ENCODE results near the gene NBEAL2.

Gene NBEAL2

GRCh38 chr3:46978985-46979944, at the start of gene NBEAL2:
TSS of gene NBEAL2 (plus strand) at chr3:46979666. CDS start at chr3:46979862, 196 bp downstream.
- DNase-seq (ENCODE audit: low spot score), result peak; percentile 95

GRCh38 chr3:46930166-46930944, 49.1 kb upstream of the NBEAL2 start:
- no peak for DNase-seq (ENCODE audit: low spot score)

GRCh38 chr3:46930945-46931403, 48.5 kb upstream of the NBEAL2 start:
- no peak for DNase-seq (ENCODE audit: low spot score)

GRCh38 chr3:46931631-46932331, 47.7 kb upstream of the NBEAL2 start:
- peak; percentile 33 for DNase-seq (ENCODE audit: low spot score)

- no peak for DNase-seq (ENCODE audit: low spot score)
Measured at GRCh38 chr3:46932455-46933225, 46.8 kb upstream of the NBEAL2 start.

- no peak for DNase-seq (ENCODE audit: low spot score)
Measured at GRCh38 chr3:46933261-46933660, 46.2 kb upstream of the NBEAL2 start.

GRCh38 chr3:46934072-46934471, 45.4 kb upstream of the NBEAL2 start:
- DNase-seq (ENCODE audit: low spot score), result no peak

- no peak for DNase-seq (ENCODE audit: low spot score)
Measured at GRCh38 chr3:46934498-46935167, 44.8 kb upstream of the NBEAL2 start.

GRCh38 chr3:46935168-46935858, 44.2 kb upstream of the NBEAL2 start:
- no peak for DNase-seq (ENCODE audit: low spot score)

GRCh38 chr3:46935989-46936558, 43.4 kb upstream of the NBEAL2 start:
- DNase-seq (ENCODE audit: low spot score), result no peak

GRCh38 chr3:46936733-46937250, 42.7 kb upstream of the NBEAL2 start:
- no peak for DNase-seq (ENCODE audit: low spot score)

- no peak for DNase-seq (ENCODE audit: low spot score)
Measured at GRCh38 chr3:46938118-46938517, 41.3 kb upstream of the NBEAL2 start.

GRCh38 chr3:46939578-46940445, 39.7 kb upstream of the NBEAL2 start:
- DNase-seq (ENCODE audit: low spot score), result no peak

- no peak for DNase-seq (ENCODE audit: low spot score)
Measured at GRCh38 chr3:46942076-46942475, 37.4 kb upstream of the NBEAL2 start.

GRCh38 chr3:46942481-46943236, 36.8 kb upstream of the NBEAL2 start:
- DNase-seq (ENCODE audit: low spot score), result no peak

GRCh38 chr3:46943237-46944187, 36.0 kb upstream of the NBEAL2 start:
- no peak for DNase-seq (ENCODE audit: low spot score)

- no peak for DNase-seq (ENCODE audit: low spot score)
Measured at GRCh38 chr3:46944191-46944590, 35.3 kb upstream of the NBEAL2 start.

Data from CD4-positive, alpha-beta T cell treated with Interleukin-2 at 100 ng/mL for 4 hours (primary cell).